ENCODE data around the gene FNDC11. TPM values are rescaled to one million over a fixed set of nuclear protein-coding genes. Genes with fewer than 3 reads are reported as not detected.

The FNDC11 gene
- total RNA-seq, 3 donors from 2014 or later (not counting 1 experiment from before 2014, with no cell fraction given), result 0.19 to 0.75 (median 0.25) TPM

DNA sequence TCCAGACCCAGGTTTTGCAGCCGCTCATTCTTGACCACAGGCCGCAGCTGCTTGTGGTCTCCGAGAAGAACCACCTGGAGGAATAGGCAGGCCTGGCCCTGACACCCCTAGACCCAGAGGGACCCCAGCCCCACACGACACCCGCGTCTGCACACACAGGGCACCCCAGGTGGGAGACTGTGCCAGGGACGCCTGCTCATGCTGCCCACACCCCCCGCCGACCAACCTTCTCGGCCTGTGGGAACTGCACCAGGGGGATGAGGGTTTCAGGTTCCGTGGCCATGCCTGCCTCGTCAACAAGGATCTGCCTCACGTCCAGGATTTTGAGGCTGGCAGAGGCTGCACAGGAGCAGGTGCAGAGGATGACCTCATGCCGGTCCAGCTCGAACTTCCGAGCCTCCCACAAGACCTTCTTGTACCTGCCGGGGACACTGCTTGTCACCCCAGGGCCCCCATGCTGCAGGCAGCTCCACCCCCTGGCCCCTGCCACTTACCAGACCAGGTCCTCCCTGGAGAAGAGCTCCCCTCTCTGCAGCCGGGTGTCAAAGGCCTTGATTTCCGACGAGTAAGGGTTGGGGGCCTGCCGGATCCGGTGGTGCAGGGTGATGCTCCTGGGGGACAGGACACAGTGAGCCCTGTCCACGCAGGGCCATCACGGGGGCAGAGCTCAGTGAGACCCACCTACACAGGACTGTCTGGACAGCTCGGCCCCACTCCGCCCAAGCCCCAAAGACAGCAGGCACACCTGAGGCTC, 7.1 kb downstream of the FNDC11 start:
- H3K36me3 ChIP-seq (ENCODE audit: control insufficient read depth, insufficient read depth, low read length), result peaks cover 34% of the 10 kb centered on the region

DNA sequence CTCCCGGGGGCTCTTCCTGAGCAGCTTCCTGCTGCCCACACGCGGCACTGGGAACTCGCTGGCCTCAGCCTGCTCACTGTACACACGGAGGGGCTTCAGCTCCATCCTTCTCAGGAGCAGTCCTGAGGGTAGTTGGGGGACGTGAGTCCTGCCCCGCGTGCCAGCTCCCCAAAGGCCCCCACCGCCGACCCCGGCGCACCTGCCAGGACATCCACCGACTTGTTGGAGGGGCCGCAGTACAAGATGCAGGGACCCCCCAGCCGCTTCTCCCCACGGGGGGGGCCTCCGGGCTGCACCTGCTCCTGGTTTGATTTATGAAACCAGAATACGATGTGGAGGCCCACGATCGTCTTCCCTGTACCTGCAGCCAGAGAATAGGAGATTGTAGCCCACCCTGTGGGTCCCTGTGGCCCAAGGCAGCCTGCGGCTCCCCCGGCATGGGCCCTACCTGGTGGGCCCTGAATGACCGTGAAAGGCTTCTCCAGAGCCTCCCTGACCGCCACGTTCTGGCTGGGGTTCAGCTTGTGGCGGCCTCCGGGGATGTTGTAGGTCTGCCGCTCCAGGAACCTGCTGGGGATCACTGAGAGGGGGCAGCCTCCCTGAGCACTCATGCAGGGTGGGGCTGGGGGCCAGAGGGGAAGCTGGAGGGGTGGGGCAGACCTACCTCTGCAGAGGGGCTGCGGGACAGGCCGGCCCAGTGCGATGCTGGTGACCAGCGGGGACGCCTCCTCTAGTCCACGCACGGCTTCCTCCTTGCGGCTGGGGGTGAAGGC, 7.9 kb downstream of the FNDC11 start:
- Histone ChIP-seq H3K36me3 (ENCODE audit: control insufficient read depth, insufficient read depth, low read length) (peaks cover 34% of the 10 kb centered on the region), H3K4me1 (ENCODE audit: control insufficient read depth, insufficient read depth, low read length) (peaks cover 5% of the 10 kb centered on the region), H3K9me3 (ENCODE audit: control insufficient read depth, insufficient read depth, low read length) (no peaks in the 10 kb centered on the region), H3K4me3 (ENCODE audit: low read length) (no peak overlapping the region), H3K27ac (ENCODE audit: low read length) (no peak overlapping the region), H3K27me3 (ENCODE audit: control insufficient read depth, insufficient read depth, low read length) (no peaks in the 10 kb centered on the region)
- intact Hi-C loops (cut with micrococcal nuclease), result no loop called here
- Mint-ChIP-seq H3K36me3 (no peaks in the 10 kb centered on the region), H3K4me1 (peaks cover under 1 to 8% of the 10 kb centered on the region in 2 donors), H3K4me3 (no peak overlapping the region), H3K27ac (no peak overlapping the region), H3K9me3 (no peaks in the 10 kb centered on the region), H3K27me3 (ENCODE audit: low read depth in 2 of 2) (no peaks in the 10 kb centered on the region)
- whole genome bisulfite sequencing (ENCODE audit: insufficient coverage), result 93% methylated on average over 36 of the region's 36 CpGs
- DNase-seq, result no peak
- TF ChIP-seq, protein P1, sequence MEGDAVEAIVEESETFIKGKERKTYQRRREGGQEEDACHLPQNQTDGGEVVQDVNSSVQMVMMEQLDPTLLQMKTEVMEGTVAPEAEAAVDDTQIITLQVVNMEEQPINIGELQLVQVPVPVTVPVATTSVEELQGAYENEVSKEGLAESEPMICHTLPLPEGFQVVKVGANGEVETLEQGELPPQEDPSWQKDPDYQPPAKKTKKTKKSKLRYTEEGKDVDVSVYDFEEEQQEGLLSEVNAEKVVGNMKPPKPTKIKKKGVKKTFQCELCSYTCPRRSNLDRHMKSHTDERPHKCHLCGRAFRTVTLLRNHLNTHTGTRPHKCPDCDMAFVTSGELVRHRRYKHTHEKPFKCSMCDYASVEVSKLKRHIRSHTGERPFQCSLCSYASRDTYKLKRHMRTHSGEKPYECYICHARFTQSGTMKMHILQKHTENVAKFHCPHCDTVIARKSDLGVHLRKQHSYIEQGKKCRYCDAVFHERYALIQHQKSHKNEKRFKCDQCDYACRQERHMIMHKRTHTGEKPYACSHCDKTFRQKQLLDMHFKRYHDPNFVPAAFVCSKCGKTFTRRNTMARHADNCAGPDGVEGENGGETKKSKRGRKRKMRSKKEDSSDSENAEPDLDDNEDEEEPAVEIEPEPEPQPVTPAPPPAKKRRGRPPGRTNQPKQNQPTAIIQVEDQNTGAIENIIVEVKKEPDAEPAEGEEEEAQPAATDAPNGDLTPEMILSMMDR (IDR thresholded peaks at IDR 0.05), result no peak
- ATAC-seq, result no peak

More for the DNA sequence above, 7.1 kb downstream of the FNDC11 start:
- Mint-ChIP-seq H3K27me3 (ENCODE audit: low read depth in 2 of 2) (no peaks in the 10 kb centered on the region), H3K9me3 (no peaks in the 10 kb centered on the region), H3K4me1 (peaks cover 0 to 7% of the 10 kb centered on the region in 2 donors), H3K27ac (no peak overlapping the region), H3K4me3 (no peak overlapping the region), H3K36me3 (no peaks in the 10 kb centered on the region)
- Histone ChIP-seq H3K9me3 (ENCODE audit: control insufficient read depth, insufficient read depth, low read length) (no peaks in the 10 kb centered on the region), H3K4me3 (ENCODE audit: low read length) (no peak overlapping the region), H3K4me1 (ENCODE audit: control insufficient read depth, insufficient read depth, low read length) (no peaks in the 10 kb centered on the region), H3K27me3 (ENCODE audit: control insufficient read depth, insufficient read depth, low read length) (no peaks in the 10 kb centered on the region), H3K27ac (ENCODE audit: low read length) (no peak overlapping the region)
- intact Hi-C loops (cut with micrococcal nuclease), result no loop called here
- 96% methylated on average over 26 of the region's 26 CpGs for WGBS (ENCODE audit: insufficient coverage)
- DNase-seq, result no peak
- no peak for ATAC-seq
- TF ChIP-seq, protein P1 (IDR thresholded peaks at IDR 0.05), result no peak

DNA sequence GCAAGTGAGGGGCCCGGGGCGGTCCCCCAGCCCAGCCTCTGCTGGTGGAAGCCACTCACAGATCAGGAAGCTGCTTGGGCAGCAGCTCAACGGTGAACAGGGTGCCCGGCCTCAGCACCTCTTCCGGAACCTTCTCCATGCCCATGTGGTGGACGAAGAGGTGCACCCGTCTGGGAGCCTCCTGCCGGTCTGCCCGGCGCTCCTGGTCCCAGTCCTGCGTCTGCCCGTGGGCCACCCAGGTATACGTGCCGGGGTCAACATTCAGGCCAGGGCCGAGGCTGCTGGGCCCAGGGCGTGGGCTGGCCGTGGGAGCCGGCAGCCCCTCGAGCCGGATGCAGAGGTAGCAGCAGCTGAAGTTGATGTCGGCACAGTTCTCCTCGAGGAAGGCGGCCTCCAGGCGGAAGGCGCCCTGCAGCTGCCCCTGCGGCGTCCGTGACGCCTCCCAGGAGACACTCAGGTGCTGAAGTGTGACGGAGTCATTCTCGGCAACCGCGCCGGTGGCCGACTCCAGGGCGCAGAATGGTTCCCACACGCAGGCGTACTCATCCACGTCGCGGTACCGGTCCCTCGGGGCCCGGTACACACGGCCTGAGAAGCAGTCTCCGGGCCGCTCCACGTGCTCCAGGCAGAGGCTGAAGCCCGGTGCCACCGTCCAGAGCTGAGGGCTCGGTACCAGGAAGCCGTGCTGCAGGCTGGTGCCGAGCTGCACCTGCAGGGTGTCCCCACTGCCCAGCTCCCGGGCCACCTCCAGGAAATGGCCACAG, 8.7 kb downstream of the FNDC11 start:
- no peaks in the 10 kb centered on the region for H3K27me3 Mint-ChIP-seq (ENCODE audit: low read depth in 2 of 2)
- Histone ChIP-seq H3K4me1 (ENCODE audit: control insufficient read depth, insufficient read depth, low read length) (peaks cover 14% of the 10 kb centered on the region), H3K4me3 (ENCODE audit: low read length) (no peak overlapping the region), H3K27me3 (ENCODE audit: control insufficient read depth, insufficient read depth, low read length) (no peaks in the 10 kb centered on the region), H3K27ac (ENCODE audit: low read length) (no peak overlapping the region), H3K36me3 (ENCODE audit: control insufficient read depth, insufficient read depth, low read length) (peaks cover 34% of the 10 kb centered on the region), H3K9me3 (ENCODE audit: control insufficient read depth, insufficient read depth, low read length) (no peaks in the 10 kb centered on the region)
- TF ChIP-seq, protein P1 (IDR thresholded peaks at IDR 0.05), result no peak
- WGBS (ENCODE audit: insufficient coverage), result 96% methylated on average over 54 of the region's 54 CpGs
- DNase-seq (no peak), ATAC-seq (no peak)
- H3K9me3 Mint-ChIP-seq, result no peaks in the 10 kb centered on the region
- H3K27ac Mint-ChIP-seq, result no peak overlapping the region
- H3K4me3 Mint-ChIP-seq, result no peak overlapping the region
- H3K36me3 Mint-ChIP-seq, result no peaks in the 10 kb centered on the region
- H3K4me1 Mint-ChIP-seq, result peaks cover 9 to 13% of the 10 kb centered on the region in 2 donors
- intact Hi-C loops (cut with micrococcal nuclease), result no loop called here
